Right lung (tissue), 5 donors: ENCODE data around the gene RAB6B. TPM values are rescaled to one million over a fixed set of nuclear protein-coding genes. Genes with fewer than 3 reads are reported as not detected.

Experiments
- DNase-seq, 2 donors: peaks; one replicate each; pipeline ENCODE4 v3.0.0-alpha.2; 2013
- polyA plus RNA-seq, 5 donors: library from polyadenylated mRNA; unstranded; fragments of 120-200 nt; gene quantifications; one replicate each; pipeline versions ENCODE4 v1.2.1 to v1.2.3, GENCODE V29; 2013; ENCODE audit warnings: inconsistent platforms in 1 of 5, low replicate concordance in 1 of 5; ENCODE audit not compliant: insufficient read length in 5 of 5, insufficient read depth in 1 of 5

Gene RAB6B
- polyA plus RNA-seq, 5 donors = 6.2 to 7.7 (median 7.1) TPM

GRCh38 chr3:133899311-133899710 lies 3.6 kb upstream of the RAB6B start:
- no peak for DNase-seq

GRCh38 chr3:133897547-133897946 lies 1.9 kb upstream of the RAB6B start:
- DNase-seq = no peak

GRCh38 chr3:133896002-133896761 lies 500 bp upstream of the RAB6B start:
- DNase-seq = peak; percentile 23 to 41

GRCh38 chr3:133894353-133895207 lies 1.1 kb downstream of the RAB6B start:
- DNase-seq = peak in 1 of 2 donors; percentile 2

- DNase-seq = no peak
Observed at GRCh38 chr3:133893683-133894352, 1.9 kb downstream of the RAB6B start.

- DNase-seq = no peak
Observed at GRCh38 chr3:133892541-133893231, 3.0 kb downstream of the RAB6B start.

- no peak for DNase-seq
Observed at GRCh38 chr3:133891662-133892378, 3.9 kb downstream of the RAB6B start.

GRCh38 chr3:133890972-133891644 lies 4.6 kb downstream of the RAB6B start:
- DNase-seq = no peak

- DNase-seq = no peak
Observed at GRCh38 chr3:133890037-133890436, 5.6 kb downstream of the RAB6B start.

- DNase-seq = no peak
Observed at GRCh38 chr3:133888726-133889340, 6.8 kb downstream of the RAB6B start.

- DNase-seq = no peak
Observed at GRCh38 chr3:133887803-133888703, 7.6 kb downstream of the RAB6B start.

- DNase-seq = no peak
Observed at GRCh38 chr3:133887074-133887802, 8.4 kb downstream of the RAB6B start.

GRCh38 chr3:133886031-133886722 lies 9.5 kb downstream of the RAB6B start:
- DNase-seq = no peak

- DNase-seq = no peak
Observed at GRCh38 chr3:133884887-133885711, 10.6 kb downstream of the RAB6B start.

GRCh38 chr3:133884054-133884886 lies 11.4 kb downstream of the RAB6B start:
- no peak for DNase-seq

- no peak for DNase-seq
Observed at GRCh38 chr3:133883641-133884040, 12.0 kb downstream of the RAB6B start.
